ENCODE results near the gene ARHGAP42. TPM values are rescaled to one million over a fixed set of nuclear protein-coding genes. Genes with fewer than 3 reads are reported as not detected.
A peak's percentile ranks its signal among the peaks of the same experiment; 100 is the strongest.
"Not testable (repeated sequence)": the region's sequence is repeated elsewhere in the genome, so short reads cannot be mapped to it uniquely, and the experiment has no call there.

Gene ARHGAP42
- 10 to 100 TPM; 26.0 to 39.5 (median 26.4) TPM for polyA plus RNA-seq (ENCODE audit: insufficient read length in 4 of 4)

- peak in 3 of 4 donors; percentile 53 to 62 (median 57) for DNase-seq (ENCODE audit: low read depth in 4 of 4, low spot score in 3 of 4)
These were observed at the start of gene ARHGAP42 for GRCh38 chr11:100687054-100687629. Gene ARHGAP42 (plus strand): TSS chr11:100687288. CDS start chr11:100687679, 391 bp downstream.

GRCh38 chr11:100637706-100638105 is 49.4 kb upstream of the ARHGAP42 start:
- no peak for DNase-seq (ENCODE audit: low read depth in 4 of 4, low spot score in 3 of 4)

- DNase-seq (ENCODE audit: low read depth in 4 of 4, low spot score in 3 of 4) = no peak
These were observed 48.4 kb upstream of the ARHGAP42 start for GRCh38 chr11:100638648-100639047.

- DNase-seq (ENCODE audit: low read depth in 4 of 4, low spot score in 3 of 4) = peak in 1 of 4 donors; percentile 29
These were observed 47.9 kb upstream of the ARHGAP42 start for GRCh38 chr11:100639140-100639539.

GRCh38 chr11:100640071-100640470 is 47.0 kb upstream of the ARHGAP42 start:
- DNase-seq (ENCODE audit: low read depth in 4 of 4, low spot score in 3 of 4) = no peak

GRCh38 chr11:100640646-100641045 is 46.4 kb upstream of the ARHGAP42 start:
- no peak for DNase-seq (ENCODE audit: low read depth in 4 of 4, low spot score in 3 of 4)

GRCh38 chr11:100641456-100641855 is 45.6 kb upstream of the ARHGAP42 start:
- no peak for DNase-seq (ENCODE audit: low read depth in 4 of 4, low spot score in 3 of 4)

GRCh38 chr11:100646545-100646944 is 40.5 kb upstream of the ARHGAP42 start:
- DNase-seq (ENCODE audit: low read depth in 4 of 4, low spot score in 3 of 4) = no peak

GRCh38 chr11:100647861-100648260 is 39.2 kb upstream of the ARHGAP42 start:
- DNase-seq (ENCODE audit: low read depth in 4 of 4, low spot score in 3 of 4) = no peak

- DNase-seq (ENCODE audit: low read depth in 4 of 4, low spot score in 3 of 4) = no peak
These were observed 23.5 kb upstream of the ARHGAP42 start for GRCh38 chr11:100663583-100663982.

GRCh38 chr11:100663996-100664395 is 23.1 kb upstream of the ARHGAP42 start:
- DNase-seq (ENCODE audit: low read depth in 4 of 4, low spot score in 3 of 4) = no peak

GRCh38 chr11:100666816-100667215 is 20.3 kb upstream of the ARHGAP42 start:
- DNase-seq (ENCODE audit: low read depth in 4 of 4, low spot score in 3 of 4) = not testable (repeated sequence)

GRCh38 chr11:100667449-100667848 is 19.6 kb upstream of the ARHGAP42 start:
- no peak for DNase-seq (ENCODE audit: low read depth in 4 of 4, low spot score in 3 of 4)

GRCh38 chr11:100670140-100670539 is 16.9 kb upstream of the ARHGAP42 start:
- DNase-seq (ENCODE audit: low read depth in 4 of 4, low spot score in 3 of 4) = no peak

GRCh38 chr11:100671471-100671870 is 15.6 kb upstream of the ARHGAP42 start:
- no peak for DNase-seq (ENCODE audit: low read depth in 4 of 4, low spot score in 3 of 4)

- DNase-seq (ENCODE audit: low read depth in 4 of 4, low spot score in 3 of 4) = no peak
These were observed 14.5 kb upstream of the ARHGAP42 start for GRCh38 chr11:100672498-100673033.

GRCh38 chr11:100673063-100673462 is 14.0 kb upstream of the ARHGAP42 start:
- no peak for DNase-seq (ENCODE audit: low read depth in 4 of 4, low spot score in 3 of 4)

- no peak for DNase-seq (ENCODE audit: low read depth in 4 of 4, low spot score in 3 of 4)
These were observed 12.9 kb upstream of the ARHGAP42 start for GRCh38 chr11:100674212-100674611.

- no peak for DNase-seq (ENCODE audit: low read depth in 4 of 4, low spot score in 3 of 4)
These were observed 11.9 kb upstream of the ARHGAP42 start for GRCh38 chr11:100675115-100675650.

- no peak for DNase-seq (ENCODE audit: low read depth in 4 of 4, low spot score in 3 of 4)
These were observed 10.2 kb upstream of the ARHGAP42 start for GRCh38 chr11:100676901-100677300.

- DNase-seq (ENCODE audit: low read depth in 4 of 4, low spot score in 3 of 4) = no peak
These were observed 9.3 kb upstream of the ARHGAP42 start for GRCh38 chr11:100677796-100678195.

- no peak for DNase-seq (ENCODE audit: low read depth in 4 of 4, low spot score in 3 of 4)
These were observed 7.0 kb upstream of the ARHGAP42 start for GRCh38 chr11:100680070-100680469.

All from left renal pelvis (tissue), 4 donors.